HG02938 (cell line): ENCODE measurements around the gene RXRA.

Source experiments
- ATAC-seq: cut with Tn5 transposase; IDR thresholded peaks from one replicate; pipeline ENCODE4 v1.9.1; 2021; ENCODE audit warnings: mild to moderate bottlenecking, moderate library complexity; ENCODE audit not compliant: unreplicated experiment

RXRA gene

DNA sequence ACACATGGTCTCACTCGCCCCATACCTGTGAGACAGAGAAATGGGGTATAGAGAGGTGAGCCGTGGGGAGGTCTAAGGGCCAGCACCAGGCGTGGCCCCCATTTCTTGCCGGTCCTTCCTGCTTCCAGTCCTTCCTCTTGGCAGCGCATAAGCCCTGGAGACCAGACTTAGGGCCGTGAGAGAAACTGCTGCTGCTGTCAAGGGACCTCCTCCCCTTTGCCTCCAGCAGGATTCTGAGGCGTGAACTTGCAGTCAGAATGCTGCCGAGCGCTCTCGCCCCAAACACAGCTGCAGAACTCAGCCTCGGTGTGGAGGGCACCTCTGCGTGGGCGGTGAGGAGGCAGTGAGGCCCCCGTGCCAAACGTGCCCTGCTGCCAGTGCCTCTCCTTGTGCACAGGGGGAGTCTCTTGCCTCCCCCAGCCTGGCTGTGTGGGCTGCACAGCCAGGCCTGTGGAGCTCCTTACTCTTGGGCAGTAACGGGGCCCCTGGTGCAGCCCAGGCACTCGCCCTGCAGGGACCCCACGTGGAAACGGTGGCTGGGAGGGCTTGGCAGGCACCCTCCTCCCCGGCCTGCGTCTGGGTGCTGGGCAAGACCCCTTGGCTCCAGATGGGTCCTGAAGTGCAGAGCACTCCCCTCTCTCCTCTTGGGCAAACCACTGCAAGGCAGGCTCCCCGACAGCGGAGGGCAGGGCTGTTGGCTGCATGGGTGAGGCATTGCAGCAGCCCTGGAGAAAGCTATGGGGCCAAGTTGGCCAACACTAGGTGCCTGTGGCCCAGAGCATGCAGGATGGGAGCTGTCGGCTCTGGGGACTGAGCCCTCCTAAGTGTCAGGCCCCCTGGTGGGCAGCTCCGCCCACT is 85.4 kb downstream of the RXRA start:
- no peak for ATAC-seq

DNA sequence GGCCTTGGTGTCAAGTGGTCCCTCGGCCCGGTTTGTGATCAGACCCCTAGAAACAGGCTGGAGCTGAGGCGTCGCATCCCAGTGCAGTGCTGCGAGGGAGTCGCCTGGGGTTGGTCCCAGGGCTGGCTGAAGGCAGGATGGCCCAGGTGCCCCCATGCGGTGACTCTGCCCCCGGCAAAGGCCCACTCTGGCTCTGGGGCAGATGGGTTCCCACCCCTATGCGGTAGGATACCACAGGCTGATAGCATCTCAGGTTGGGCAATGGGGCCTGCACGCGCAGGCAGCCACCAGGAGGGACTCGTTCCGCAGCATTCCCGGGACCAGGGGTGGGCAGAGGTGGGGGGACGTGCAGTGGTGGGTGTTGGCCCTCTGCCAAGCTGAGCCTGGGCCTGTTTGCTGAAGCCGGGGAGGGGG is 86.0 kb downstream of the RXRA start:
- ATAC-seq, result no peak

DNA sequence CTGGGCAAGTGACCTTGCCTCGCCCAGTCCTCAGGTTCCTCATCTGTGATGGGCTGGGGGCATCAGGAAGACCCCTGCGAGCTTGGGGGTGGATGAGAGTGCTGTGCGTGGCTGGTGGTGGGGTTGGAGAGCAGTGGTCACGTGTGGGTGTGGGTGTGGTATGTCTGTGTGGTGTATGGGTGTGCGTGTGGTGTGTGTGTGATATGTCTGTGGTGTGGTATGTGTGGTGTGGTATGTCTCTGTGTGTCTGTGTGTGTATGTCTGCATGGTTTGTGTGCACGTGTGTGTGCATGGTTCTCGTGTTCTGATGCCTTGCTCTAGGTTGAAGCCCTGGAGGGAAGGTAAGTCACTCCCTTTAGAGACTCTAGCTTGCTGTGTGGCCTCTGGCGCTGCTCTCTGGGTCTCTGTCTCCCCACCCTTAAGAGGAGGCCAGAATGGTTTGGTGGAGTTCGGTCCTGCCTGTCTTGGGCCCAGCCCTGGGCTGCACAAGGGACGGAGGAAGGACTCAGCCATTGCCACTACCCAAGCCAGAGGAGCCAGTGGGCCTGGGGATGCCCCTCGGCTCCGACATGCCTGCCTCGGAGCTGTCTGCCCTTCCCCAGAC is 87.0 kb downstream of the RXRA start:
- ATAC-seq, result no peak

DNA sequence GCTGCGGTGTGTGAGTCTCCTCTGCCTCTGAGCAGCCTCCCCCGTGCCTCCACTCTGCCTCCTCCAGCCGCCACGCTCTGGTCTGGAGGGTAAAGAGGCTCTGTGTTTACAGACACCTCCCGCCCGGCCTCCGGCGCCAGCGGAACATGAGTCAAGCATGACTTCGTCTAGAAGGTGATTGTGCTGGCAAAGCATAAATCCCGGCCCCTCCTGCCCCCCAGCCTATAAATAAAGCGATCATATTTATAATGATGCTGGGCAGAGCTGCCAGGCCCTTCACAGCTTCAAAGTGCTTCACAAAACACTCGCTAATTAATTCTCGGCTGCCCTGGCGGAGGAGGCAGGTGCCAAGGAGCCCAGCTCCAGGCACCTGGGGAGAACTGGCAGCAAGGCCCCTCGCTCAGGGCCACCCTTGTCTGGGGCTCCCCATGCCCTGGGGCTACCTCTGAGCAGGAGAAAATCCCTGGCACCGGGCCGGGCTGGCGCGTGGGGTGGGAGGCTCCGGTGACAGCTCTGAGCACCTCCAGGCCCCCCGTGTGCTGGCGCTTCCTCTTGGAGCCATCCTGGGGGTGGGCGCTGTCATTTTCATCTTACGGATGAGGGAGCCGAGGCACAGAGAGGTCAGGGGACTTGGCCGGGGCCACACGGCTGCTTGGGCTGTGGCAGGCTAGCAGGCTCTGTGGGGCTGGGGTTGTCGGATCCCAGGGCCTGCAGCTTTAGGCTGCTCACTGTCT is 87.8 kb downstream of the RXRA start:
- no peak for ATAC-seq

DNA sequence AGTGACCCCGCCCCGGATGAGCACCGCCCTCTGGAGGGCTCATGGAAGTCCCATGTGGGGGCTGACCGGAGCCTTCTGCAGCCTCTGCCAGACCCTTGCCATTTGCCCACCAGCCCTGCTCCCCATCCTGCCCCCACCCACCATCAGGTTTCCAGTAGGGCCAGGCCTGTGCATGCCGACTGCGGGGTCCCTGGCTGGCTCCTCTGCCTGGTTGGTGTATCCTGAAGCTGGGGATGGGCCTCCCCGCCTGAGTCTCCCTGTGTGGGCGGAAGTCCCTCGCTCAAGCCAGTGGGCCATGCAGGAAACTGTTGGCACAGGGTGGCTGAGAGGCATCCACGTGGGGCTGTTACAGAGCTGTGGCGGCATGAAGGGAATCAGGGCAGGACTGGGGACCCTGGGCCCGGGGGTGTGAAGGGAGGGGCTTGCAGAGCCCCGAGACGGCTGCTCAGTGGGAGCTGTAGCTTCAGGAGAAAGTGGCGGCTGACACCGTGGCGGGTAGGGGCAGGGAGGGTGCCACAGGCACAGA is 88.7 kb downstream of the RXRA start:
- no peak for ATAC-seq

DNA sequence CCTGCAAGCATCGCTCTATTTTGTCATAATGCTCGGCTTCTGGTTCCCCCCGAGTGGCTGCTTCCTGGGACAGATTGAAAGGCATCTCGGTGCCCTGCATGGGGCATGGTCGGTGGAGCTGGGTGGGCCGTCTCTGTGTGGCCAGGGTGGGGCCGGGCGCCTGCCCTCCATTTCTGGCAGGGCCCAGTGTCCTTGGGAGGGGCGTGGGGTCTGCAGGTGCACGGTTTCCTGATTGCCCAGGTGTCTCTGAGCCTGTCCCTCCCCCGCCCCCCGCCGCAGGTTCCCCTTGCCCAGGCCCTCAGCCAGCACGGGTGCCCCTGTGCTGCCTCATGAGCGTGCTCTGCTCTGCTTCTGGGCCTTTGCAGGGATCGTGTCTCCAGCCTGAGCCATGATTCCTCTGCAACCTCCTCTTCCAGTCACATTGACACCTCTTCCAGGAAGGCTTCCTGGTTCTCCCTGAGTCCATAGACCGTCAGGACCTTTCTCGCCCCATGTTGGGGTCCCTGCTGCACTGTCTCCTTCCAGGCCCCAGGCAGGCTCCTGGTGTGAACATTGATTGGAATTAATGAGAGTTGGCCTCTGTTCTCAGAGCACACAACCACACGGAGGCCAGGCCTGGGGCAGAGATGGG is 90.2 kb downstream of the RXRA start:
- ATAC-seq, result no peak

DNA sequence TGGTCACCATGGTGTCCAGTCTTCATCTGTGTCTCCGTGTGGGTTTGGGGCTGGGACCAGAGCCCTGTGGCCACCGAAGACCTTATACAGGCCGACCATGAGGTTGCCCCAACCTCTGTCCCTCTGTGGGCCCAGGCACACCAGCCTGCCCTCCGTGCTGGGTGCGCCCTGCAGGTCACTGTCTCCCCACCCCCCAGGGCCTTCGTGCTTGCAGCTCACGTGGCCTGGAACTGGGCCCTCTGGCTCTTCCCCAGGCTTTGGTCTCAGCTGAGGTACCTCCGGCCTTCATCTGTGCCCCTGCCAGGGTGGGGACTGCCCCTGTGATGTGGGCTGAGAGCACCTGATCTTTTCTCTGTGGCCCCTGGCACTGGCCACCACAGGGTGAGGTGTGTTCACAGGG is 92.1 kb downstream of the RXRA start:
- ATAC-seq, result no peak

DNA sequence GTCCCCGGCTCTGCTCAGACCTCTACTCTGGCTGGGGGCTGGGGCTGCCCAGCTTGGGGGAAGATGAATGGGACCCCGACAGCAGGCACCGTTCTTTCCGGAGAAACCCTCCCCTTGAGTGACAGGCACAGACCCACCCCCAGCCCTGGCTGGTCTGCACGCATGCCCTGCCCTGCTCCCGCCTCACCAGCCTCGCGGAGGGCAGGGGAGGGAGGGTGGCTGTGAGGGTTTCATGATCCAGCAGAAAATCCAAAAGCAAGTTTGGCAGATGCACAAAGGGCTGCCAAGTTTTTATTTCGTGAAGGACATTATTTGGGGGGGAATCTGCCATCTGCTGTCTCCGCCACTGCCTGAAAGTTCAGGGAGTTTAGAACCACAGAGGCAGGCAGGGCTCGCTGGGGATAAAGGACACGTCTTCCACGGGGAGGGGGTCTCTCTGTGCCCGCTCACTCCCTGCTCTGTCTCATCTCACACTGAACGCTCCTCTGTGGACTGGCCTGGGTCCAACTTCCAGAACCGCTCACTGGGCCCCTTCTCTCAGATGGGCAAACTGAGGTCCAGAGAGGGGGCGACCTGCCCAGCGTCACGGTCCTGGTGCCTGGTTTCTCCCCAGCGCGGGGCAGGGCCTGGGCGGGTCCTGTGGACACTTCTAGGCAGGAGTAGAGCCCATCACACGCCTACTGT is 92.9 kb downstream of the RXRA start:
- no peak for ATAC-seq

DNA sequence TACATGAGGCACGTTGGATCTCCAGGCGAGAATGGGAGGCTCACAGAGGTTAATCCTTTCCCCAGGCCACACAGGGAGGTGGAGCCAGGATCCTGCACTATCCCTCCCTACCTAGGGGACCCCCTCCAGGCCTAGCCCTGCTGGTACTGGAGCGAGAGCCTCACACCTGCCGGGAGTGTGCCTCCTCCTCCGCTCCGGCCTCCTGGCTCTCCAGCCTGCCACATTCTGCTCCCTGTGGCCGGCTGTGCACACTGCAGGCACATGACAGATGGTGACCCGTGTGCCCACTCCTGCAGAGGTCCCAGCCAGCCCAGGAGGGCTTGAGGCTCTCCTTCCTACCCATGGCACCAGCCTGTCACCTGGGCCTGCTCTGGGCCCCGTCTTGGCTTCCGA is 93.4 kb downstream of the RXRA start:
- no peak for ATAC-seq

DNA sequence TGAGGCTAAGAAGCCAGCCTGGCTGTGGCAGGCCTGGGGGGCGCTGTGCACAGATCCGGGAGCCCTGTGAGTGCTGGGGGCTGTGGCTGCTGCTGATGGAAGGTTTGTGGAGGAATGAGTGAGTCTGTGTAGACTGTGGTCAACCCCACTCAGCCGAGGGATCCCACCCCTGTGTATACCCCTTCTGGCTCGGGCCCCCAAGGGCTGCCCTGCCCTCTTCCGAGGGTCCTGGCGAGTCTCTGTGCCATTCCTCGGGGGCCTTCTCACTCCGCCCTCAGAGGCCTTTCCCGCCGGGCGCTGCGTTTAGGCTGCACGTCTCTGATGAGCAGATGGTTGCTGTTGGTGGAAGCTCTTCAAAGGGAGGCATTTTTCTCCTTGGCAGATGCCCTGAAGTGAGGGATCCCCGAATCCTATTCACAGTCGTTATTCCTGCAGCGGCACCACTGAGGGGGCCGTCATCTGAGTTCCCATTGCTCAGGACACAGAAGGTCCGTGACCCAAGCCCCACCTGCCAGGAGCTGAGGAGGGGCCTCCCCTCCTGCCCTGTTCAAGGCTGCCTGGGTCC is 94.1 kb downstream of the RXRA start:
- no peak for ATAC-seq

DNA sequence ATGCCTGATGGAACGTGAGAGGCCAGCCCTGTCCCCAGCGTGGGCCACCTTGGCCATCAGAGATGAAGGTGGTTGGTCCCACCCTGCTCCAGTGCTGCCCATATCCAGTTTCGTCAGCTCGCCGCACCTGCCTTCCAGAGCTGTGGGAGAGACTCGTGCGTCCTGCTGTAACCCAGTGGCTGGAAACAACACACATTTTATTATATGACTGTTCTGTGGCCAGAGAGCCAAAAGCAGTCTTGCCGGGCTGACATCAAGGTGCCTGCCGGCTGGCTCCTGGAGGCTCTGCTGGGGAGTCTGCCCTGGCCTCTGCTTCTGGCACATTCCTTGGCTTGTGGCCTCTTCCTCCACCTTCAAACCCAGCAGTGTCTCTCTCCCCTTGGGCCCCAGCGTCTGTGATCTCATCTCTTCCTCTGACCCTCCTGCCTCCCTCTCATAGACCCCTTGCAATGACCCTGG is 94.7 kb downstream of the RXRA start:
- ATAC-seq, result no peak

DNA sequence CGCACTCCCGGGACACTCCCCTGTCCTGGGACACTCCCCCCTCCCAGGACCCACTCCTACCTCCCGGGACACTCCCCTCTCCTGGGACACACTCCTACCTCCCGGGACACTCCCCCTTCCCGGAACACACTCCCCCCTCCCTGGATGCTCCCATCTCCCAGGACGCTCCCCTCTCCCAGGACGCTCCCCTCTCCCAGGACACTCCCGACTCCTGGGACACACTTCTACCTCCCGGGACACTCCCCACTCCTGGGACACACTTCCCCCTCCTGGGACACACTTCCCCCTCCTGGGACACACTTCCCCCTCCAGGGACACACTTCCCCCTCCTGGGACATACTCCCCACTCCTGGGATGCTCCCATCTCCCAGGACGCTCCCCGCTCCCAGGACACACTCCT is 95.6 kb downstream of the RXRA start:
- no peak for ATAC-seq

DNA sequence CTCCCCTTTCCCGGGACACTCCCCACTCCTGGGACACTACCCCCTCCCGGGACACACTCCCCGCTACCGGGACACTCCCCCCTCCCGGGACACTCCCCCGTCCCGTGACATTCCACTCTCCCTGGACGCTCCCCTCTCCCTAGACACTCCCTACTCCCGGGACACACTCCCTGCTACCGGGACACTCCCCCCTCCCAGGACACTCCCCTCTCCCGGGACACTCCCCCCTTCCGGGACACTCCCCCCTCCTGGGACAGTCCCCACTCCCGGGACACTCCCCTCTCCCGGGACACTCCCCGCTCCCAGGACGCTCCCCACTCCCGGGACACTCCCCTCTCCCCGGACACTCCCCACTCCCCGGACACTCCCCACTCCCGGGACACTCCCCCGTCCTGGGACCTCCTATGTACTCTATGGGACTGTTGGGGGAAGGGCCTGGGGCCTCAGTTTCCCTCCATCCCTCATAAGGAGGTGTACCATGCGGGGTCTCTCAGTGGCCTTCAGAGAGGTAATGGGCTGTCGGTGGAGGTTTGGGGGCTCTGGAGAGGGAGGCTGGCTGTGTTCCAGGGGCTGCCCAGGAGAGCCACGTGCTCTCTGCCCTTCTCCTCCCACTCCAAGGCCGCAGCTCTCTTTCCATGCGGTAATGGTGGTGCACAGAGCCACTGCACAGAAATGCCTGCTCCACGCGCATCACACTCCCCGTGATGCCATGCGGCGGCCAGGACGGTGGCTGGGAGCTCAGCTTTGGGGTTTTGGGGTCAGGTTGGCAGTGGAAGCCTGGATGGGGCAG is 96.2 kb downstream of the RXRA start:
- no peak for ATAC-seq

DNA sequence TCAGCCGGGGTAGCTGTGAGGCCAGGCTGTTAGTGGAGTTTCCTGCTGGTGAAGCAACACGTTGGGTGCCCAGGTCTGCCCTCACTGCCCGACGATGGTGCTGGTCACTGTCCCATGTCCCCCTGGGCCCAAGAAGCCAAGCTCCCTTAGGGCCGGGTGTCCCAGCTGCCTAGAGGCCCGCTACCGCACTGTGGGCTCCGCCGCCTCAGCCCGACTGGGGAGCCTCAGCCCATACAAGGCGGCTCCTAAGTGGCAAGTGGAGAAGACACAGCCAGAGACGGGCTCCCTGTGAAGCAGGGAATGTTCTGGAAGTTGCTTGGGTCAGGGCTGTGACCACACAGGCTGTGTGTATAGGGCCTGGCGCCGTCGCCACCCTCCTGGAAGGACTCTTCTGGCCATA is 96.9 kb downstream of the RXRA start:
- no peak for ATAC-seq

DNA sequence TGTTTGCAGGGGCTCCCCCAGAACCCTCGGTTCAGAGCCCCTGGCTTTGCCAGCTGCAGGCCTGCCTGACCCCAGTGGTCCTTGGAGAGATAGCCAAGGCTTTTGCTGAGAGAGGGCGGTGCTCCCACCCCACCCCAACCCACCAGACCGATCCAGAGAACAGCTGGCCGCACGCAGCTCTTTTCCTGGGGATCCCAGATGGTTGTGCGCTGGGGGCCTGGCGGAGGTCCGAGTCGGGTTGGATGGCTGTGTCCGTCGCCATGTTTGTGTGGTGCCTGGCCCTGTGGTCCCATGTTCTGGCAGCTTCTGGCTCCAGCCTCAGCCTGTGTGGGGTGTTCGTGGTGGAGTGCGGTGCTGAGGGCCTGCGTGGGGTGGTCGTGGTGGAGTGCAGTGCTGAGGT is 97.5 kb downstream of the RXRA start:
- no peak for ATAC-seq

DNA sequence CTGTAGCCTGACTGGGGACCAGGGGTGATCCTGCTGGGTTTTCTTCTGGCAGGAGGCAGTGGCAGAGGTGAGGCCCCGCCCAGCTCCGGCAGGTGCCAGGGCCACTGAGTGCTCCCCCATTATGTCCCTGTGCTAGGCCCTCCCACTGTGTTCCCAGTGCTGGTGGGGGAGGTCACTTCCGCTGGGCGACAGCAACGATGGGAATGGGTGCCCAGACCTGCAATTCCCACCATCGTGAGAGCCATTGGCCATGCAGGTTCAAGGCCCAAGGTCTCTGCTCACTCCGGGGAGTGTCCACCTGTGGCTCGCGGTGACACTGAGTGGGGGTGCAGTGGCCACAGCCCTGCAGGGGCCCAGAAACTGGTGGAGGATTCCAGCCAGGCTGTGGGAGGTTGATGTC is 98.6 kb downstream of the RXRA start:
- ATAC-seq, result no peak

DNA sequence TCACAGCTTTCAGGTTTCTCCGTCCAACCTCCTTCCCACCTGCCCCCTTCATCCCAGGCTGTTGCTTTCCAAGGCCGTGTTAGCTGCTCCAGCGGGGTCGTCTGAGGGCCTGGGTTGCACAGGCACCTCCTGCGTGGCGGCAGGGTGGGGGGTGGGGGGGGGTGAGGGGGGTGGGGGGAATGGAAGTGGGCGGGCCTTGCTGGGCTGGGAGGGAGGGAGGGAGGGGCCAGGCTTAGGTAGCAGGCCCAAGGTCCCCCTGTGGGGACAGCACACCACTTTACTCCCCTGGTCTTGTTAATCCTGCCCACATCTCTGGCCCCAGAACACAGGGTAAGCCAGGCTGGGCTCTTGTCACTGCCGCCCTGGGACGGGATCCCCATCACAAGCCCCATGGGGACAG is 99.1 kb downstream of the RXRA start:
- no peak for ATAC-seq

DNA sequence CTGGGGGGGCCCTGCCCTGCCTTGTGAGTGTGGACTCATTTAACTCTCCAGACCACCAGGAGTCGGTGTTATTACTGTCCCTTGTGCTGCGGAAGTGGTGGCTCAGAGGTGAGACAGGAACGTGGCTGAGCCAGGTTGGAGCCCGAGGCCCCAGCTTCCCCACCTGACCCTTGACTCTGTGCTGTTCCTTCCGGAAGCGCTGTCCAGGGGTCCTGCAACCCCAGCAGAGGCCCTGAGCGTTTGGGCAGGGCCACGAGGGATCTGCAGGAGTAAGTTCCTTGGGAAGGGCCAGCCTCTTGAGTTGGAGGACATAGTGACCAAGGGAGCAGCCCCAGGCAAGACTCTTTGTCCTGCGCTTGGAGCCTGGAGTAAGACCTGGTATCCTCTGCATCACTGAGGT is 99.6 kb downstream of the RXRA start:
- ATAC-seq, result no peak

DNA sequence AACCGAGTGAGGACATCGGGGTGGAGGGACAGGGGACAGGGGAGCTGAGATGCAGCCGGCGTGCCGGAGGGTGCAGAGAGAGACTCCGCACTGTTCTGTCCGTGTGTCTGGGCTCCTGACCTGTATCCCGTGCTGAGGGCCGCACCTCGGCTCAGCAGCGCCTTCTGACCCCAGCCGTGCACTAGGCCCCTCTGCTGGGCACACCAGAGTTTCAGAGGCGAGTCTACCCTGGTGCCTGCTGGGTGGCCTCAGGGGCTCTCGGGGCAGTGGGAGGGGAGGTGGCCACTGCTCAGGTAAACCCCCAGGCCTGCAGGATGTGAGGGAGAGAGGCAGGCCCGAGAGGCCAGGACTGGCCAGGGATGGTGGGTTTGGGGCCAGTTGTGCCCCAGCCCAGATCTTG is 100.2 kb downstream of the RXRA start:
- ATAC-seq, result no peak
